Skeletal muscle satellite cell (primary cell): ENCODE data around the gene PGLYRP1.

Experiments used
- H3K27me3 ChIP-seq: 2 replicates; pipeline ENCODE4 v1.7.0; 2013; ENCODE audit warnings: low read length; ENCODE audit not compliant: control insufficient read depth, insufficient read depth
- H3K36me3 ChIP-seq: 2 replicates; pipeline ENCODE4 v1.7.0; 2013; ENCODE audit warnings: mild to moderate bottlenecking, control low read depth, low read length; ENCODE audit not compliant: insufficient read depth
- H3K4me1 ChIP-seq: 2 replicates; pipeline ENCODE4 v1.7.0; 2013; ENCODE audit warnings: low read length; ENCODE audit not compliant: control insufficient read depth, insufficient read depth
- H3K4me2 ChIP-seq: 2 replicates; pipeline ENCODE4 v1.7.0; 2013; ENCODE audit warnings: mild to moderate bottlenecking, low read length
- H3K4me3 ChIP-seq: 2 replicates; pipeline ENCODE4 v1.7.0; 2013; ENCODE audit warnings: low read length
- H3K9ac ChIP-seq: 2 replicates; pipeline ENCODE4 v1.7.0; 2013; ENCODE audit warnings: mild to moderate bottlenecking, low read depth, low read length, moderate library complexity
- H3K9me3 ChIP-seq: replicated peaks from 2 replicates; pipeline ENCODE4 v1.7.0; 2013; ENCODE audit warnings: mild to moderate bottlenecking, control low read depth, low read length
- small RNA-seq: library from RNA; depleted of rRNA; stranded (forward); fragments of <200 nt; gene quantifications from one replicate; pipeline ENCODE3, GENCODE V24; 2012

The PGLYRP1 gene

GRCh38 chr19:45973553-45974338 lies 49.1 kb downstream of the PGLYRP1 start, which contains the start of gene NOVA2:
Gene NOVA2 (minus strand): TSS chr19:45973865. CDS start chr19:45973351, 514 bp downstream.
- H3K4me1 ChIP-seq, result no peaks in the 10 kb centered on the region
- no peak within 1 kb of the TSS for H3K4me3 ChIP-seq
- H3K9me3 ChIP-seq, result no peaks in the 10 kb centered on the region
- H3K36me3 ChIP-seq, result no peaks in the 10 kb centered on the region
- H3K9ac ChIP-seq, result no peak within 1 kb of the TSS
- no peak within 1 kb of the TSS for H3K4me2 ChIP-seq
- peaks cover 78% of the 10 kb centered on the region for H3K27me3 ChIP-seq

DNA sequence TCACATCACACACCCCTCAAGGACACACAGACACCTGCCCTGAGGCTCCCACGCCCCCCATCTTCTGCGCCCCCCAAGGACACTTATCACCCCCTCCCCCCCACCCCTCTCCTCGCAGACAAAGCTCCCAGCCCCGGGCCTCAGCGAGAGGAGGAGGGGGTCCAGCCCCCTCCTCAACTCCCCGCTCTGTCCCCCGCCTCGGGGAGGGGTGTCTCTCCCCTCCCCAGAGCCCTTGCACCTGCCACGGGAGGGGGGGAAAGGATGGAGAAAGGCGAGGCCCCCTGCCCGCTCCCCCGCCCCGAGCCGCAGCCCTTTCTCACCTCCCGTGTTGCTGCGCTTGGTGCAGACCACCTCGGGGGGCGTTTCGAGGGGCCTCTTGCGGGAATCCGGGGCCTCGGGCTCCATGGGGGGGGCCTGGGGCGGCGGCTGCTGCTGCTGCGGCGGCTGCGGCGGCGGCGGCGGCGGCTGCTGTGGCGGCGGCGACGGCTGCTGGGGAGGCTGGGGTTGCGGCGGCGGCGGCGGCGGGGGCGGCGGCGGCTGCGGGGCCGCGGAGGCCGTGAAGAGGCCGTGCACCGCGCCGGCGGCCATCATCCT lies 49.8 kb downstream of the PGLYRP1 start:
- Histone ChIP-seq H3K9ac (no peak overlapping the region), H3K4me1 (no peaks in the 10 kb centered on the region), H3K4me2 (no peak overlapping the region), H3K4me3 (no peak overlapping the region), H3K27me3 (peaks cover 80% of the 10 kb centered on the region), H3K9me3 (no peaks in the 10 kb centered on the region), H3K36me3 (no peaks in the 10 kb centered on the region)

DNA sequence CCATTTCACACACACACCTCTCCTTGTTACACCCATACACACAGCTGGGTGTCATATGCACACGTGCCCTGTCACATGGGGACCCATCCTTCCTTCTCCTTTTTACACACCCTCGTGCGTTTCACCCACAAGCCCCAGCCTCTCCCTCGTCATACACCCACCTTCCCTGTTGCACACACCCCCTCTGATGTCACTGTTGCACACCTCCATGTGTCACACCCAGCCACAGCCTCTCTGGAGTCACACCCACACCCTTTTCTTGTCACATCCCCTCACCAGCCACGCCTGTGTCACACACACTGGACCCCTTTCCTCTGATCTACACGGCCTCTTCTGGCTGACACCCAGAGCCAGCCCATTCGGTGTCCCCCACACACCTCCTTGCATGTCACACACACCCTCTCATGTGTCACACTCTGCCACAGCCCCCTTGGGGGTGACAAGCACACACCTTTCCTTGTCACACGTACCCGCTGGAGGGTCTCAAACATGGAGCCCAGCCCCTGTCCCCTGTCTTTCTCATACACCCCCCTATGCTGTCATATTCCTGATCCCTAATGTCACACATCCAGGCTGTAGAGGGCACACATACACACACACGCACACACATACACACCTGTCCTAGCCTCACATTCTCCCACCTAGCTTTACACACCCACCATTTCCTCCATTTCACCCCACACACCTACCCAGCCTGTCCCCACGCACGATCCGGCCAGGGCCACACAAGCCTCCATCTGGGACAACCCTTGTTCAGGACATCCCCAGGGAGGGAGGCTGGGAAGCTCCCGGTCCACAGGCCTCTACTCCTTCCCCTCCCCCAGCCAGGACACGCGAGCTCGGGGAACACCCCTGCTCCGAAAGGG lies 50.5 kb downstream of the PGLYRP1 start:
- Histone ChIP-seq H3K9me3 (no peaks in the 10 kb centered on the region), H3K4me3 (no peak overlapping the region), H3K36me3 (no peaks in the 10 kb centered on the region), H3K27me3 (peaks cover 80% of the 10 kb centered on the region), H3K4me2 (no peak overlapping the region), H3K4me1 (no peaks in the 10 kb centered on the region), H3K9ac (no peak overlapping the region)

- no peaks in the 10 kb centered on the region for H3K4me1 ChIP-seq
- no peak overlapping the region for H3K4me2 ChIP-seq
- no peak overlapping the region for H3K4me3 ChIP-seq
- H3K36me3 ChIP-seq, result no peaks in the 10 kb centered on the region
- H3K27me3 ChIP-seq, result peaks cover 78% of the 10 kb centered on the region
- no peak overlapping the region for H3K9ac ChIP-seq
- H3K9me3 ChIP-seq, result no peaks in the 10 kb centered on the region
Measured at GRCh38 chr19:45971260-45971902, 51.5 kb downstream of the PGLYRP1 start.

DNA sequence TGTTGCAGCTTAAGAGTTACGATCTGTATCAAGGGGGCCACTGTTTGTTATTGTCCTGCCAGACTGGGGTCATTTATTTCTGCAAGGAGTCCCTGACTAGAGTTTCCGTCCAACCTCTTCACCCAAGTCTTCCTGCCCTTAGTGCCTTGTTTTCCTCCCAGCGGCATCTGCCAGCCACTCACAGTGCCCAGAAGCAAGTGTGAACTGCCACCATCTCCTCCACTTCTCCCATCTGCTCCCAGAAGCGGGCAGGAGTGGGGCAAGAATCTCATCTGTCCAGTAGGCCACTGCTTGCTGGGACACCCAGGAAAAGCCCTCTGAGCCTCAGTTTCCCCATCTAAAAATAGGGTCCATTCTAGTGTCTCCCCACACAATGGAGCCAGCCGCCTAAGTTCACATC lies 53.2 kb downstream of the PGLYRP1 start:
- H3K27me3 ChIP-seq, result peaks cover 72% of the 10 kb centered on the region

More for the DNA sequence above, 53.2 kb downstream of the PGLYRP1 start:
- H3K9me3 ChIP-seq, result no peaks in the 10 kb centered on the region
- H3K9ac ChIP-seq, result no peak overlapping the region
- no peaks in the 10 kb centered on the region for H3K36me3 ChIP-seq
- H3K4me3 ChIP-seq, result no peak overlapping the region
- H3K4me2 ChIP-seq, result no peak overlapping the region
- H3K4me1 ChIP-seq, result no peaks in the 10 kb centered on the region

Small RNA genes within 50 kb of the gene (small RNA-seq; reads per million reads assigned to genes)
- 3.3 reads per million, percentile 79 among the genes with 10 or more reads in this experiment for gene MIR769
